Cortex of kidney (tissue), 1 donor: ENCODE results near the gene ZCCHC10.
A peak's percentile ranks its signal among the peaks of the same experiment; 100 is the strongest.
"Not testable (repeated sequence)": the region's sequence is repeated elsewhere in the genome, so short reads cannot be mapped to it uniquely, and the experiment has no call there.

Experiments used
- DNase-seq: peaks from one replicate; lab custom pipeline; 2025; lab: John Stamatoyannopoulos, UW

The ZCCHC10 gene

DNA sequence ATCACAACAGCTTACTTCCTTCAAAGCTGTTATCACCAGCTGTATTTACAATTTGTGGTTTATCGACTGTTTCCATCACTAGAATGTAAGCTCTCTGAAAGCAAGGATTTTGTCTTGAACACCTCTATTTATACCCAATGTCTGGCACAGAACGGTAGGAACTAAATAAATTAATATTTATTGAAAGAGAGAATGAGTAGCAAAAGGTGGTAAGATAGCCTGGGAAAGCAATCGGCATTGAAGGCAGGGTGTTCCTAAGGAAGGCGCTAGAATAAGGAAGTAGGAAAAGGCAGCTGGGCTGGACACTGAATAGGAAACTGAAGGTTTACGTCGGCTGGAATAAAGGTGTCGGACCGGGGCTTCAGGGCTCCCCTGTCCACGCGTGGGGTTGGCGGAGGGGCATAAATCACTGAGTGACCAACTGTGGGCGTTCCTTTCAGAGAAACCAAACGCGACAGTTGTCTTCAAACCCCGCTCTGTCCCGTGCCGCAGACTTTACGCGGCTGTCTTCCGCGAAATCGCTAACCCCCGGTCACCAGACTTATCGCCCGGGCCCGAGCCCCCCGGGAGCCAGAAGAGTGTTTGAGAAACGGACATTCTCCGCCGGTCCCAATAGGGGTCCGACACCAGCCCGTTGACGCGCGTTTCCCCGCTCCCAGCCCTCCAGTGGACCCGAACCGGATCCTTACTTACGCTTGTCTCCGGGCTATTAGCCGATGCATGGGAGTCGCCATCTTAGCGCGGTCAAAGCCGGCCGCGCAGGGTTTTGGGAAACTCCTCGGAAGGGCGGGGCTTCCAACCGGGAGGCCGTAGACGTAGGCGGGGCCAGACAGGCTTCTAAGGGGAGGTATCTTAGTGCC lies at the start of gene ZCCHC10:
ZCCHC10 (minus strand) TSS at position 746 of the 860 bp plus-strand sequence; CDS start at position 734, 12 bp downstream.
- peak; percentile 56 for DNase-seq

DNA sequence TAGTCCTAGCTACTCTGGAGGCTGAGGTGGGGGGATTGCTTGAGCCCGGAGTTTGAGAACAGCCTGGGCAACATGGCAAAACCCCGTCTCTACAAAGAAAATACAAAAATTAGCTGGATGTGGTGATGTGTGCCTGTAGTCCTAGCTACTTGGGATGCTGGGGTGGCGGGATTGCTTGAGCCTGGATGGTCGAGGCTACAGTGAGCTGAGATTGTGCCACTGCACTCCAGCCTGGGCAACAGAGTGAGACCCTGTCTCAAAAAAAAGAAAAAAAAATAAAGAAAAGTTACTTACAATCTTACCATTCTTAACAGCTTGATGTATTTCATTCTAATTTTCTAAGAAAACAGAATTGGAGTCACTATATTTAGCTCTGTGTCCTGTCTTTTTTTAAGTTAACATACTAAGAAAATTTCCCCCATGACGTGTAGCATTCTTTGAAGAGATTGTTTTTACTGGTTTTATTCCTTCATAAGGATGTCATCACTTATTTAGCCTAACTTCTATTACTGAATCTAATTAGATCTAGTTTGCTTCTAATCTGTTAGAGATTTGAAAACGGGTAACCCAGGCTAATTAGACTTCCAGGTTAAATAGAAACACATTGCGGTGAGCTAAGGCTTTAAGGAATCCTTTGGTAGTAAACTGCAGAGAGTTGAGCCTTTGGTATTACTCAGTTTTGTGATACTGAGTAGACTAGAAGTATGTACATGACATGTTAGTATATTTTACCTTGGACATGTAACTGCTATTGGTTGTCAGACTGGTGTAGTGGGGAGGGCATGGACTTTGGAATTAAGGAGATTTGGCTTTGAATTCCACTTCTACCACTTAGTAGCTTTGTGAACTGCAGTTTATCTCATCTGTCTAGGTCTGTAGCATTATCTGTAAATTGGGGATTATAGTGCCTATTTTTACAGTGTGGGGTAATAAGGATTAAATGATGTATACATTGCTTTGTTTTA lies 49.5 kb upstream of the ZCCHC10 start:
- no peak for DNase-seq

DNA sequence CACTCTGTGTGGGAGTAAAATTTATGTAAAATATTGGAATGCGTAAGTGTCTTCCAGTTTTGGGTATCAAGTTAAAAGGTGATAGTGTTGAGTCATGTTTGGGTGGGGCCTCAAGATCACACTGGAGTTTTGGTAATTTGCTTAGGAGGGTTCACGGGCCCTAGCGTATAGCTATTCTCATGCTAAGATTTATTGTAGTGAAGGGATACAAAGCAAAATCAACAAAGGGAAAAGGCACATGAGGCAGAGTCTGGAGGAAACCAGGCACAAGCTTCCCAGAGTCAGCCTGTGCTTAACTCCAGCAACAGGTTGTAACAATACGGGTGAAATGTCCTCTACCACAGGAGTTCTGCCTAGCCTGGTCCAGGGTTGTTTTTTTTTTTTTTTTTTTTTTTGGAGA lies 45.7 kb upstream of the ZCCHC10 start:
- no peak for DNase-seq

DNA sequence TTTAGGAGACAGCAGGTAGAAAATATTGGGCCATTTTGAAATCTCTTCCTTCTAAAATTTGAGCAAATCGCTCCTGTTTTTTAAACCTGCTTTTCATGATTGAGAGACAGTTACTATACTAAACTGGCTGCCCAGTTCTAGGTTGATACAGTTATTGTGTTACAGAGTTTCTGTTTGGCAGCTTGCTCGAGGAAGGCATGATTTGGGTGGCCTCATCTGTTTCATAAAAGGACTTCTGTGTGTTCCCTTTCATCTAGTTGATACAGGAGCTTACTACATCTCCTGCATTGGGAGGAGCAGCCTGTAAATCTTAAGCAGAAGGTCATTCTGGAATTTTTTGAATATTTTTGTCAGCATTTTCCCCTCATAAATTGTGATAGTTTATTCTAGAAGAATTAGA lies 39.7 kb upstream of the ZCCHC10 start:
- no peak for DNase-seq

DNA sequence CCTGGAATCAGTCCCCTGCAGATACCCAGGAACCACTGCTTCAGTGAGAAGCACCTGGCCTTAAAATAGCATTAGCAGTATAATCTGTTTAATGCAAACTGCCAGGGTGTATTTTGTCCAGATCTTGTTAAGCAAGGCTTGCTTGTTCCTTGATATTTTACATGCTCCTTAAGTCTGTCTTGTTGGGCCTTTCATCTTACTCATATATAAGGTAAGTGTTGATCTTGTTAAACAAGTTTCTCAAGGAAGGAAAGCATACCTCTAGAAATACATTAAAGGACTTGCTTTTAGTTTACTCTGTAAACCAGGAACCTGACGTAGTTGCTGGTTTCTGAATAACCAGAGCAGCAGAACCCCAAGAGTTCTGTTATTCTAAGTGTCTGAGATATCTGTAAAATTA lies 39.1 kb upstream of the ZCCHC10 start:
- no peak for DNase-seq

DNA sequence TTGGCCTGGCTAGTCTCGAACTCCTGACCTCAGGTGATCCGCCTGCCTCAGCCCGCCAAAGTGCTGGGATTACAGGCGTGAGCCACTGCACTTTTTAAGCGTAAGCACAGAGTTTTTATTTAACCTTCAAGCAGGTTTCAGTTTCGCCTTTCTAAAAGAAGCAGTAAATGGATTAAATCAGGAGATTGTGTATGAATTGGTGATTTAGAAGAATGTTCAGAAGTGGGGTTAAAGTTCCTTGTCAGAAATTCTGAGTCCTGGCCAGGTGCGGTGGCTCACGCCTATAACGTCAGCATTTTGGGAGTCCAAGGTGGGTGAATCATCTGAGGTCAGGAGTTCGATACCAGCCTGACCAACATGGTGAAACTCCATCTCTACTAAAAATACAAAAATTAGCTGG lies 37.6 kb upstream of the ZCCHC10 start:
- no peak for DNase-seq

DNA sequence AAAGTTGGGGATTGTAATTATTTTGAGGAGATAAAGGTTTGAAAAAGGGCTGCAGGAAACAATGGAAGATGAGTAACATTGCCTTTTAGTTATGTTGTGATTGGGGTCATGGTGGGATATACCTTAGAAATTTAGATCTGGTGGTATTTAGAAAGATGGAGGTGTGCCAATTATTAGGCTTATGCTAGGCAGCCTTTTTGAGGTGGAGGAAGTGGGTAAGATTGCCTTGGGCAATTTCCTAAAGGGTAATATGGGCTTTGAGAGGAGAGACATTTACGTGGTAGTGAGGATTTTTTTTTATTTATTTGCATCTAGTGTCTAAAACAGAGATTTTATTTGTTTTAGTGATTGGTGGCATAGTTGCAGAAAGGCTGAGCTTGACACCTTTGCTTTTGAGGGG lies 35.9 kb upstream of the ZCCHC10 start:
- DNase-seq, result no peak

DNA sequence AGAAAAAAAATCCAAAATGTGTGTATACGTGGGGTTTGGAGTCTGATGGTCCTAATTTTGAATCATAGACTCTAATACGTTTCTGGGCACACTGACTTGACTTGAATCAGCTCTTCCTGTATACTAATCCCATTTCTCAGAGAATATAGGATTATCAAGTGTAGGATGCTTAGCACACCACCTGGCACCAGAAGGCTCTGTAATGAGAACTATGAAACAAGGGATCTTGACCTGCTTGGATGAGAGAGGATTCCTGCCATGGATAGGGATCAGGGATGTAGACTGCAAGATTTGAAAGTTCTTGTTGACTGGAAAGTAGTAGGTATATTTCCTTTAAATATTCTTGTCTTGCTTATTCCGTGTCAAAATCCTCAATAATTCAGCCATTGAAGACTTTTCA lies 33.3 kb upstream of the ZCCHC10 start:
- DNase-seq, result no peak

DNA sequence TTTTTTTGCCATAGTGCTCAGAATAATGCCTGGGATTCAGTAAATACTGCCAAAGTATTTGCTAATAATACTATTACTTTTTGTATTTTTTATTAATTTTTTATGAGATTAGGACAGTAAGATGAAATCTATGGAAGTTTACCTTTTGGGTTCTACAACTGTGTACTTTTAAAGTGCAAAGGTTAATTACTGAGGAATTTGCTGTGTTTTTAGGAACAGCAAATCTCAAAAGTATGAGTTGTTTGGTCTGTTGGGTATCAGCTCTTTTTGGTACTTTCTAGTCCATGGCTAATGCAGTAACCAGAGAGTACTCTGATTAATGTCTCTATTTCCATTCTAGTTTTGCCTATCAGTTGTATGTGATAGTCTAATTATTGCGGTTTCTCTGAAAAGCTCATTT lies 30.5 kb upstream of the ZCCHC10 start:
- no peak for DNase-seq

DNA sequence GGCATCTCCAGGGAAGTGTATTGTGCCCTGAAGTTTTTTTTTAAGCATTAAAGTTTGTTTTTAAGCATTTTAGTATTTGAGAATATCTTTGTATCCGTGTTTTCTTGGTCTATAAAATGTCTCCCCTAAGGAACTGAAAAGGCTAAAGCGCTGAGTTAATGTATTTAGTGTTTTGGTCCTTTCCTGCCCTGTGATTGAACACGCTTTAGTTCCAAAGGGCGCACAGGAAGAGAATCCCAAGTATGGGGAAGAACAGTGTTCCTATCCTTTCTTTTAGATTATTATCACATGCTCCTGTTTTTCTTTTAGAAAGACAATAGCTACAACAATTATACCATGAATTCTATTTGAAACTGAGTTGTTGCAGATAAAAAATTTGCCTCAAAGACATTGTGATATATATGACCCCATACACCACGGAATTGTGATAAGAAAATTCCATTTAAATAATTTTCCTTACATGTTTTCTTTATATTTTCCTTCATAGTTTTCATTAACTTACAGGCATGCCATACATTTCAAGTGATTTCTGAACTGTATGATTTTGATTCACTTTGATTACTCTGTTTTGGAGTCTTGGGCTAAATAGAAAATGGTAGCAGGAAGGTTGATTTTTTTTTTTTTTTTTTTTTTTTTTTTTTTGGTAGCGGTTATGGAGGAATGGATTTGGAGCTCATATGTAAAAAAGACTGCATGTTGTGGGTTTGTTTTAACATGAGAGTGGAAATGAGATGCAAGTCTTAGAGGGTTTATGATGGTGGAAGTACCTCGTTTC lies 28.5 kb upstream of the ZCCHC10 start:
- DNase-seq, result no peak

DNA sequence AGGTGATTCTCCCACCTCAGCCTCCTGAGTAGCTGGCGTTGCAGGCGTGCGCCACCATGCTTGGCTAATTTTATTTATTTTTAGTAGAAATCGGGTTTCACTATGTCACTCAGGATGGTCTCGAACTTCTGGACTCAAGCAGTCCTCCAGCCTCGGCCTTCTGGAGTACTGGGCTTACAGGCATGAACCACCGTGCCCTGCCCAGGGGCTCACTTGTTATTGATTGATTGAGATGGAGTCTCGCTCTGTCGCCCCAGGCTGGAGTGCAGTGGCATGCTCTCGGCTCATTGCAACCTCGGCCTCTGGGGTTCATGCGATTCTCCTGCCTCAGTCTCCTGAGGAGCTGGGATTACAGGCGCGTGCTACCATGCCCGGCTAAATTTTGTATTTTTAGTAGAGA lies 27.1 kb upstream of the ZCCHC10 start:
- DNase-seq, result no peak

DNA sequence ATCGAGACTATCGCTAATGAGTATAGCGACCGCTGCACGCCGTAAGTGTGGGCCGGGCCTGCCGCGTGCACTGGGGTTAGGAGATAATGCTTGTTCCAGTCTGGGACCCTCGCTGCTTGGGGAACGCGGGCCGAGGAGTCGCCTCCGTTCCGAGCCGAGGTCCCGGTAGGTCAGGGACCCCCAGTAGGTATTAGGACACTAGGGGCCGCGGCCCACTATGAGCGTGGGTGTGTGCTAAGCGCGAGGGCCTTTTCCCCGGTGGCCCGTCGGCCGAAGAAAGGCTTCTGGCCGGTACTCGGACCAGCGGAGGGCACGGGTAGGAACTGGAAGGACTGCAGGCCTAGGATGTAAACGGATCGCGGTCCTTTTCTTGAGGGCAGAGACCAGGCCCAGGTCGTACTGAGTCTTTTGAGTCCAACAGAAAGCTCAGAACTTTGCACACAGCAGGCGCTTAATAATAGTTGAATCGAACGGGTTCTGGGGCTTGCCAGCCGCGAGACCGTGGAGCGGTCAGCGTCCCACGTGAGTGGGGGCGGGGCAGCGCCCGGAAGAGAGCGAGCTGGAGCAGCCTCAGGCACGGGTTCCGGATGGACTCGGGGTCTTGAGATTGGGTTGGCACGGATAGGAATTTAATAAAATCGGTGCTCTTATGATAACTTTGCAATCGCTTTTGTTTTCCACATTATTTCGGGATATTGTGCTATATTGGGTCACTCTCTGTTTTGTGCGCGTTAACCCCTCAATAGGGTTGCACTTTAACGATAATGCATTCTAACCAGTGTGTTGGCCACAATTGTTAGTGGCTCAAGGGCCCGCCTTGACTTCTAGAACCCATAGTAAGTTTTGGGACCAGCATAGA lies 26.2 kb upstream of the ZCCHC10 start:
- DNase-seq, result no peak

DNA sequence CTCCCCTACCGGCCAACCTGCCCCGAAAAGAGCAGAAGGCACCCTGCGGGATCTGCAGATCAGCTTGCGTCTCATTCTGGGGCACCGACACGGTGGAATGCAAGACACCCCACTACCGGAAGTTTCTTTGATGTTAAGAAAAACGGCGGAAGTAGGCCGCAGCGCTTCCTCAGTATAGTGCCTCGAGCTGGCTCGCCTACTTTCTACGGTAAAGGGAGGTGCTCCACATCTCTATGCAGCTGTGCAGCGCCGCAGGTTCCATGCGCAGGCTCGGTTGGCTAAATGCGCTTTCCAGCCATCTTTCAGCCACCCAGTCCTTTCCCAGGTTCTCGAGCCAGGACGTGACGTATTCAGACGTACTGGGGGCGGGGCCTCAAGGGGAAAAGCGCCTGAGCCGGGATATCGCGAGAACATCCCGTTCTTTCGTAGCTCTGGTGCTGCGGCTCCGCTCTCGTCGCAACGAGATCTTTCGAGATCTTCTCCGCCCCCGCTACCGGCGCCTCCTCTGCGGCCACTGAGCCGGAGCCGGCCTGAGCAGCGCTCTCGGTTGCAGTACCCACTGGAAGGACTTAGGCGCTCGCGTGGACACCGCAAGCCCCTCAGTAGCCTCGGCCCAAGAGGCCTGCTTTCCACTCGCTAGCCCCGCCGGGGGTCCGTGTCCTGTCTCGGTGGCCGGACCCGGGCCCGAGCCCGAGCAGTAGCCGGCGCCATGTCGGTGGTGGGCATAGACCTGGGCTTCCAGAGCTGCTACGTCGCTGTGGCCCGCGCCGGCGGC lies 25.4 kb upstream of the ZCCHC10 start, which contains the start of gene HSPA4:
HSPA4 (plus strand) TSS at position 472 of the 775 bp plus-strand sequence; CDS start at position 710, 238 bp downstream.
- peak; percentile 82 for DNase-seq

DNA sequence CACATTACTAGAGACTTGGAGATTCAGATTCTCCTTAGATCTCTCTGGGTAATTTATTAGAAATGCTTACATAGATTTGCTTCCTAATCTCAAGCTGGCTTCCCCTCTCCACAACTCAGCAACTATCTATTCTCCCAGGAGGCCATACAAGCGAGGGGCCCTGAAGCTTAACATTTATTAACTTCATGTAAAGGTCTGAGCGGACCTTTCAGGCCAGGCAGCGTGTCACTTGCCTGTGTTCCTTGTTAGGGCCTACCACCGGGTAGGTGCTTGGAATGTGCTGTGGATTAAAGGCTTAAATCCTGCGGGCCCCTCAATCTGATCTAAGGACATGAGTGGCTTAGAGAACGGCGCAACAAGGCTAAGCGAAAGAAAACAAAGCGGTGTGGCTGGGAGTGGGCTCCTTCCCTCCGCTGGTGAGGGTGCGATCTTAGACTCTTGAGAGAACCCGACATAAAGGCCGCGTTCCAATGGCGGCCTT lies 24.8 kb upstream of the ZCCHC10 start:
- DNase-seq, result no peak

DNA sequence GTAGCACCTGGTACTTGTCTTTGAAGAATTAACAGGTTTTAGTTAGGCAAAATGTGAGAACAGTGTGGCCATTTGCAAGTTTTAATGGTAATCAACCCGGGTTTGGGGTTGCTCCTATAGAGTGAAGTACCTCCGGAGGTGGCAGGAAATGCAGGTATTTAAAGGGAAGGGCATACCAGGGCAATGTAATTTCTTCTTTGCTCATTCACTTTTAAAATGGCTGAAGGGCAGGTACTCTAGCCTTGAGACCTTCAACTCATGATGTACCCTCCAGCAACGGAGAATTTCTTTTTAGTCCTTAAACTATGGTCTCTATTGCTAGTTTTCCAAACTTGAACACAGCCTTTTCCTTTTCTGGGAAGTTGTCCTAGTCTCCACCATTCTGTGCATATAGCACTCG lies 24.2 kb upstream of the ZCCHC10 start:
- no peak for DNase-seq

DNA sequence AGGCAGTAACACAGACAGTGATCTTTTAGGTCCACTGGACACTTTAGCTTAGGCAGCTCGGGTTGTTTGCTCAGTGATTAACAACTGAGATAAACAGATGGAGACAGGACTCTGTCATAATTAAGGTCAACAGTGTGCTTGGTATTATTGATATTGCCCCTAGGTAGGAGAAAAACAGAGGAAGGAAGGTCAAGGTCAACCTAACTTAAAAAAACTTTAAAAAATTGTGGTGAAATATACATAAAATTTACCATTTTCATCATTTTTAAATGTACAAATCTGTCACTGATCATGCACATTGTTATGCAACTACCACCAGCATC lies 23.3 kb upstream of the ZCCHC10 start:
- no peak for DNase-seq

DNA sequence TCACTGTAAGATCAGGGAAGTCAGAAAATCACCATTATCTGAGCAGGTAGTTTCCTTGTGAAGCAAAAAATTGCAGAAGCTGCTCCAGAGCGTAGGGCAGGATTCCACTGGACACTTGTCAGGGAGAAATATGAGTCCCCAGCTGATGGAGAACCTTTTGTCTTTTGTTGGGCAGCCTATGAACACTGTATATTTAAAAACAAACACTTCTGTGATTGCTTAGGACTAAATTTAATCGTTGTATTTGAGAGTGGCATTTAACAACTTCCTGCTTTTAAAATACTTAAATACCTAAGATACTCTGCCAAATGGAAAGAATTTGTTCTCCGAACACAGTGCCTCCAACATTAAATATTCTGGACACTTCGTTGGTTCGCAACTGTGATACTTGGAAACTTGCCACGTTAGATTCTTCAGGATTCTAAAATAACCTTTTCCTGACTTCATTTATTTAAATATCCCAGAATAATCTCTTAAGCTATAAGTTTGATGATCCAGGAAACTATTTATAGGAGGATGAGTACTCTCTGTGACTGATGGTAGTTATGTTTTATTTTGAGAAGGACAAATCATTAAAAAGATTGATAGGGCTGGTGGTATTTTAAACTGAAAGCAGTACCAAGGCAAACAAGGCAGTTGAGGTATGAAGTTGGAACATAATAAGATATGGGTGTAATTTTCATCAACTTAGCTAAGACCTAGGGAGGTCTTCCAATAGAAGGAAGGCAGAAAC lies 22.8 kb upstream of the ZCCHC10 start:
- no peak for DNase-seq

DNA sequence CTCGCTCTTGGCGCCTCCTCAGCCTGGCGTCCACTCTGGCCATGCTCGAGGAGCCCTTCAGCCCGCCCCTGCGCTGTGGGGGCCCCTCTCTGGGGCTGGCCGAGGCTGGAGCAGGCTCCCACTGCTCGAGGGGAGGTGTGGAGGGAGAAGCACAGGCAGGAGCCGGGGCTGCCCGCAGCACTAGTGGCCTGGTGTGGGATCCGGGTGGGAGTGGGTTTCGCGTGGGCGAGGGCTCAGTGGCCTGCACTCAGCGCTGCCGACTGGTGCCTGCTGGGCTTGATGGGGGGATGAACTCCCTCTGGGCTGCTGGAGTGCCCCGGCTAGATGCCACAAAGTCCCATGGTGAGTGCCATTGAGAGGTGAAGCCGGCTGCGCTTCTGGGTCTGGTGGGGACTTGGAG lies 21.1 kb upstream of the ZCCHC10 start:
- DNase-seq, result no peak

DNA sequence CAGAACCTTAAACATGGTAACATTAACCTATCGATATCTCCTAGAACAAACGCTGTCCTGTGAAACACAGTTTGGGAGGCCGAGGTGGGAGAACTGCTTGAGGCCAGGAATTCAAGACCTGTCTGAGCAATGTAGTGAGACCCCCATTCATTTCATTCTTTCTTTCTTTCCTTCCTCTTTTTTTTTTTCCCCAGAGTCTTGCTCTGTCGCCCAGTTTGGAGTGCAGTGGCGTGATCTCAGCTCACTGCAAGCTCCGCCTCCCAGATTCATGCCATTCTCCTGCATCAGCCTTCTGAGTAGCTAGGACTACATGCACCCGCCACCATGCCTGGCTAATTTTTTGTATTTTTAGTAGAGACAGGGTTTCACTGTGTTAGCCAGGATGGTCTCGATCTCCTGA lies 20.2 kb upstream of the ZCCHC10 start:
- not testable (repeated sequence) for DNase-seq

DNA sequence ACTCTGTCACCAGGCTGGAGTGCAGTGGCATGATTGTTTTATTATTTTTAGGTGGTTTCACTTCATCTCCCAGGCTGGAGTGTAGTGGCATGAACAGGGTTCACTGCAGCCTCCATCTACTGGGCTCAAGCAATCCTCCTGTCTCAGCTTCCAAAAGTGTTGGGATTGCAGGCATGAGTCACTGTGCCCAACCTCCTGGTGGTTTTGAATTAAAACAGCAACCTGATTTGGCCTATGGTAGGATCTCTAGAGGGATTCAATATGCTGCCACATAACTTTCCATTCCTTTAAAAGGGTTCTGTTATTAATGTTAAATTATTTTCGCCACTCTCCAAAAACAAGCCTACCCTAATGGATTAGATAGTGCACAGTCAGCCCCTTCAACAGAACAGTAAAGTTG lies 15.6 kb upstream of the ZCCHC10 start:
- no peak for DNase-seq
